ENCODE data around the gene C17orf50.

C17orf50 gene

DNA sequence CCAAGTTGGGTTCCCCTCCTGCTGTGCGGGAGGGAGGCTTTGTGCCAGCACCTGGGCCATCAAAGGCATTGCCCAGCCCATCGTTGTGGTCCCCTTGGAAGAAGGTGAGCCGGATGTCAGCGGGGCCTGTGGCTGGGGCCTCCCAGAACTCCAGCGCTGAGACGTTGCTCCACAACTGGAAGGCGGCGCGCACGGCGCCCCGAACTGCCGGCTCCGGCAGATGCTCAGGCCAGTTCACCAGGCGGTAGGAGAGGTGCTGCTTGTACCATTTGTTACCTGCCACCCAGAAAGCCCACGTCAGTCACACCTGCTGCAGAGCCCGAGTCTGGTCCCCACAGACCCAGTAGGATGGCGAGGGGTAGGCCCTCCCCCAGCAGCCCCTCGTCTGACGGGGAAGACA lies 12.4 kb downstream of the C17orf50 start:
- TF ChIP-seq, protein P1, sequence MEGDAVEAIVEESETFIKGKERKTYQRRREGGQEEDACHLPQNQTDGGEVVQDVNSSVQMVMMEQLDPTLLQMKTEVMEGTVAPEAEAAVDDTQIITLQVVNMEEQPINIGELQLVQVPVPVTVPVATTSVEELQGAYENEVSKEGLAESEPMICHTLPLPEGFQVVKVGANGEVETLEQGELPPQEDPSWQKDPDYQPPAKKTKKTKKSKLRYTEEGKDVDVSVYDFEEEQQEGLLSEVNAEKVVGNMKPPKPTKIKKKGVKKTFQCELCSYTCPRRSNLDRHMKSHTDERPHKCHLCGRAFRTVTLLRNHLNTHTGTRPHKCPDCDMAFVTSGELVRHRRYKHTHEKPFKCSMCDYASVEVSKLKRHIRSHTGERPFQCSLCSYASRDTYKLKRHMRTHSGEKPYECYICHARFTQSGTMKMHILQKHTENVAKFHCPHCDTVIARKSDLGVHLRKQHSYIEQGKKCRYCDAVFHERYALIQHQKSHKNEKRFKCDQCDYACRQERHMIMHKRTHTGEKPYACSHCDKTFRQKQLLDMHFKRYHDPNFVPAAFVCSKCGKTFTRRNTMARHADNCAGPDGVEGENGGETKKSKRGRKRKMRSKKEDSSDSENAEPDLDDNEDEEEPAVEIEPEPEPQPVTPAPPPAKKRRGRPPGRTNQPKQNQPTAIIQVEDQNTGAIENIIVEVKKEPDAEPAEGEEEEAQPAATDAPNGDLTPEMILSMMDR (conservative IDR thresholded peaks at IDR 0.05; ENCODE audit: low read depth, low read length): no peak
- no peak overlapping the region for H3K4me3 ChIP-seq (ENCODE audit: low read length)
- DNase-seq (ENCODE audit: low read depth): no peak

DNA sequence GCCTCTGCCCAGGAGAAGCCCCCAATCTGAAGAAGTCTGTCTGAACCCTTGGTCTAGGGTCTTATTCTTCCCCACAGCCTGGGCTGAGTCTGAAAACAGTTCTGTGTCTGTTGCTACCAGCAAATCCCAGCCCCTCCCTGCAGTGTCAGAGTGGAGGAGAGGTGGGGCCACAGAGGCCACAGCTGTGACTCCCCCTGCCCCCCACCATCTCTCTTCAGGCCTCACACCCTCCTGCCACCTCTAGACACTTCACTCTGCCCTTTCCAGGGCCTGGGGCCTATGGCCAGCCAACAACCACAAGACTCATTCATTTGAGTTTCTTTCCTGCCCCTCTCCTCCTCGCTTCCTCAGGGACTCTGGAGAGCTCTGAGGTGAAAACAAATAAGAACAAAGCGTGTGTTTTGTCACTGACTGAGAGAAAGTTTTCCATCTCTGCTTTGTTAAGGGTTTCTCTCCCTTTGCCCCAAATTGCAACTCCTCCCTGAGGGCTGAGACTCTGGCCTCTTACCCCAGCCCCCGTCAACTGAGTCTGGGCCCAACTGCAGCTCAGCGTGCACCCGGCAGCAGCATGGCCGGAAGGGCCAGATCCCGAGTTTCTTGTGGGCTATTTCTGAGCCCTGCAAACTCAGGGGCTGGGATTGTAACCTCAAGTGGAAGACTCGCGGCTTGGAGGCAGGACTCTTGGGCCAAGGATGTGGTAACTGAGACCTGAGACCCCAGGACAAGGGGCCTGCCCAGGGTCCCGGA lies 13.2 kb downstream of the C17orf50 start:
- DNase-seq (ENCODE audit: low read depth): no peak
- TF ChIP-seq, protein P1 (conservative IDR thresholded peaks at IDR 0.05; ENCODE audit: low read depth, low read length): no peak
- H3K4me3 ChIP-seq (ENCODE audit: low read length): no peak overlapping the region

DNA sequence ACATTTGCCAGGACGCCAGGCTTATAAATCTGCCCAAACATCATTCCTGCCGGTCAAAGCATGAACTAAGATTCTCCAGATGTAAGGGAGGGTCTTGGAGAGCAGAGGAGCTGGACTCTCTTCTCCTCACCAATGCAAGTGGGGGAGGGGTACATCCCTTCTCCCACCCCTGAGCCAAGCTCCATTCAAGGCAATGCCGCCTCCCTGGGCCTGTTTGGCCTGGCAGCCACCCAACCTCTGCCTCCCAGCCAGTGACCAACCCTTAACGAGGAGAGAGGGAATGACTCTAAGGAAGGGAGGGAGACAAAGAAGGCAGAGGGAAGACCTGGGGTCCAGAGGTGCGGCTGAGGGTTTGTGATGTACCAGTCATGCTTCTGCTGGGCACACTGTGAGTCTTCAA lies 13.8 kb downstream of the C17orf50 start:
- H3K4me3 ChIP-seq (ENCODE audit: low read length): no peak overlapping the region
- TF ChIP-seq, protein P1 (conservative IDR thresholded peaks at IDR 0.05; ENCODE audit: low read depth, low read length): no peak
- no peak for DNase-seq (ENCODE audit: low read depth)

DNA sequence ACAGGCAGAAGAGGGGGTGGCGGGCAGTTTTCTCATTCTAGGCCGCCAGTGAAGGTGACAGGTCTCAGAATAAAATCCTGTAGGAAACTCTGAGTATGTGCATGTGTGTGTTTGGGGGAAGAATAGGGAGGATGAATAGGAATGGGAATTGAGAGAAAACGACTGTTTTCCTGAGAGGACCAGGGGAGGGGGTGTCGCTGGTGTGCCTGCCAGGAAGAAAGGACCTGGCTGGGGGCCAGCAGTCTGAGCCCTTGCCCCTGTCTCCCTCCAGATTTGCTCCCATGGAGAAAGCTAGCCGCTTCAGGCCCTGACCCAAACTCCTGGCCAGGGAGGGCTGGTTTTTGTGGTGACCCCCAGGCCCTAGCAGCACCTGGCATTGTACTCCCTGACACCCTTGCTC lies 14.4 kb downstream of the C17orf50 start:
- TF ChIP-seq, protein P1 (conservative IDR thresholded peaks at IDR 0.05; ENCODE audit: low read depth, low read length): no peak
- no peak for DNase-seq (ENCODE audit: low read depth)
- H3K4me3 ChIP-seq (ENCODE audit: low read length): no peak overlapping the region

DNA sequence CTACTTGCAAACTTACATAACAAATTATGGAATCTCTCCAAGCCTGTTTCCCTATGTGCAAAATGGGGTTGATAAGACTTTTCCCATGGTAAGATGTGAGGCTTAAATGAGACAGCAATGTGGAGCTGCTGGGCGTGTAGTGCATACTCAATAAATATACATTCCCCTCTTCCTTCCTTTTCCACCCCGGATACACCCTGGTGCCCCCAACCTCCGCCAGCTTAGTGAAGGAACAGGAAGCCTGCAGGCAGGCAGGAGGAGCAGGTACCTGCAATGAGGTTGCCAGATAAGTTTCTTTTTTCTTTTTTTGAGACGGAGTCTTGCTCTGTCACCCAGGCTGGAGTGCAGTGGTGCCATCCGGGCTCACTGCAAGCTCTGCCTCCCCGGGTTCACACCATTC lies 14.9 kb downstream of the C17orf50 start:
- H3K4me3 ChIP-seq (ENCODE audit: low read length): no peak overlapping the region
- TF ChIP-seq, protein P1 (conservative IDR thresholded peaks at IDR 0.05; ENCODE audit: low read depth, low read length): no peak
- DNase-seq (ENCODE audit: low read depth): no peak

DNA sequence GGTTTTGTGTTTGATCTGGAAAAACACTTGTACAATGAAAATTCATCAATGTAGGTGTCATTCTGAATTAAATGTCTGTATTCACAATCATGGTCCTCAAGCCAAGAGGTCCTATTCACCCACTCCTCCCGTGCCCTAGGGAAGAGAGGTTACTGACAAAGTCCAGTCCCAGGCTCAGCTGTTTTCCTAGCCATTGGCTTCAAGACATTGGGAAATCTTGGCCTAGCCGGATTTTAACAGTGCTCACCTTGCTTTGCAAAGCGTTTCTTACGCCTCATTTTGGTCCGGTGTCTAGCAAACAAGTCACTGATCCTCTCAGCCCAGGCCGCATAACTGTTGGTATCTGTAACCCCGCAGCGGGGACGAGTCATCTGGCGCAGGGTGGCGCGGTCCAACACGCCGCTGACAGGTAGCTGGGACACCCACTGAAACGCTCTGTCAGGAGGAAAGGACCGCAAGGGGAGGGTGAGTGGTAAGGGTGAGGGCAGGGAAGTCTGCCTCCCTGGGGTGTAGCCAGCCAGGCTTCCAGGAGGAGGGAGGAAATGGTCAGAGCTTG lies 18.0 kb downstream of the C17orf50 start:
- no peak overlapping the region for H3K4me3 ChIP-seq (ENCODE audit: low read length)
- TF ChIP-seq, protein P1 (conservative IDR thresholded peaks at IDR 0.05; ENCODE audit: low read depth, low read length): no peak

DNA sequence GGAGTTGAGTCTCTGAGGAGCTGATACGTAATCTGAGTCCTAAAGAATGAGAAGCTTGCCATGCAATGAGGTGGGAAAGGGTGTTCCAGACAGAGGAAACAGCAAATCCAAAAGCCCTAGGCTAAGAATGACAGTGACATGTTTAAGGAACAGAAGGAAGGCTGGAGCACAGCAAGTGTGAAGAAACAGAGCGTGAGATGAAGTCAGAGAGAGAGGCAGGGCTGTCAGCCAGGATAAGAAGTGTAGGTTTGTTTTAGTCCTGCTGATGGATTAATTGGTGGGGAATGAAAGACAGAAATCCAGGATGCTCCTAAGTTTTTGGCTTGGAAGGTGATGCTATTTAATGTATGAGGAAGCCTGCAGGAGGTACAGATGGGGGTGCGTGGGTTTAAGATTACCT lies 20.3 kb downstream of the C17orf50 start:
- no peak for DNase-seq (ENCODE audit: low read depth)
- H3K4me3 ChIP-seq (ENCODE audit: low read length): no peak overlapping the region
- TF ChIP-seq, protein P1 (conservative IDR thresholded peaks at IDR 0.05; ENCODE audit: low read depth, low read length): no peak

More for the DNA sequence above, 18.0 kb downstream of the C17orf50 start:
- no peak for DNase-seq (ENCODE audit: low read depth)
